ENCODE data around the gene EML5.

Gene EML5

DNA sequence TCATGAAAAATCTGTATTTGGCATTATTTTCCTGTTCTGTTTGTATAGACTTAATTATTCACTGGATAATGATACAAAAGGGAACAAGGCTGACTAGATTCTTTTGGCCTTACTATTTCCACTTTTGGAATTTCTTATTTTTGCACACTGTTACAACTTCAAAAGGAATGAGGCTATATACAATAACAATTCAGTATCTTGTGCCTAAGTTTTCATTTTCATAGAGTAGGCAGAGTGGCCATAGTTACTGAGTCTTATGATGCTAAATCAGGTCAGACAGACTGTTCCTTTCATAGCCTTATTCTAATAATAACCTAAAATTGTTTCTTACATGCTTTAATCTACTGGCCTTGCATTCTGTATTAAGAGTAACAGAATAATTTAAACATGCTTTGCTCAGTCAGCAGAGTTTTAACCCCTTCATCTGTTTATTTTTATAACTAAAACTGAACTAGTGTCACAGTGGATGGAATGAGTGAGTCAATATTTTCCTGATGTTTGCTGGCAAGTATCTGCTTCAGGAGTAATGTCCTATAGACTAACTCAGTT lies 42.2 kb upstream of the EML5 start:
- H3K27ac ChIP-seq, result peak overlapping the region; percentile 45
- TF ChIP-seq, protein P1, sequence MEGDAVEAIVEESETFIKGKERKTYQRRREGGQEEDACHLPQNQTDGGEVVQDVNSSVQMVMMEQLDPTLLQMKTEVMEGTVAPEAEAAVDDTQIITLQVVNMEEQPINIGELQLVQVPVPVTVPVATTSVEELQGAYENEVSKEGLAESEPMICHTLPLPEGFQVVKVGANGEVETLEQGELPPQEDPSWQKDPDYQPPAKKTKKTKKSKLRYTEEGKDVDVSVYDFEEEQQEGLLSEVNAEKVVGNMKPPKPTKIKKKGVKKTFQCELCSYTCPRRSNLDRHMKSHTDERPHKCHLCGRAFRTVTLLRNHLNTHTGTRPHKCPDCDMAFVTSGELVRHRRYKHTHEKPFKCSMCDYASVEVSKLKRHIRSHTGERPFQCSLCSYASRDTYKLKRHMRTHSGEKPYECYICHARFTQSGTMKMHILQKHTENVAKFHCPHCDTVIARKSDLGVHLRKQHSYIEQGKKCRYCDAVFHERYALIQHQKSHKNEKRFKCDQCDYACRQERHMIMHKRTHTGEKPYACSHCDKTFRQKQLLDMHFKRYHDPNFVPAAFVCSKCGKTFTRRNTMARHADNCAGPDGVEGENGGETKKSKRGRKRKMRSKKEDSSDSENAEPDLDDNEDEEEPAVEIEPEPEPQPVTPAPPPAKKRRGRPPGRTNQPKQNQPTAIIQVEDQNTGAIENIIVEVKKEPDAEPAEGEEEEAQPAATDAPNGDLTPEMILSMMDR (conservative IDR thresholded peaks at IDR 0.05), result no peak

DNA sequence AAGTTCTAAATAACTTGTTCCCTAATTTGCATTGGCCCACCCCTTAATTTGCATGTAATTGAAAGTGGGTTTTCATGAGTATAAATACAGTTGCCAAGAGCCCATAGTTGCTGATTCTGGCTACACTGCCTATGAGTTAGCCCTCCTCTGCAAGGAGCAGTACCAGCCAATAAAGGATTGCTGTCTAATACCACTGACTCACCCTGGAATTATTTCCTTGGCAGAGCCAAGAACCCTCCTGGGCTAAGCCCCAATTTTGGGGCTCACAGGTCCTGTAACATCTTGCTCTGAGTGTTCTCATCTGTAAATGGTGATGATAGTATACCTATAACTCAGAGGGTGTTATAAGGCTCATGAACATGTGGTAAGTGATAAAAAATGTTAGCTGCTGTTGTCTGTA lies 38.5 kb upstream of the EML5 start:
- no peak overlapping the region for H3K27ac ChIP-seq
- TF ChIP-seq, protein P1 (conservative IDR thresholded peaks at IDR 0.05), result no peak

DNA sequence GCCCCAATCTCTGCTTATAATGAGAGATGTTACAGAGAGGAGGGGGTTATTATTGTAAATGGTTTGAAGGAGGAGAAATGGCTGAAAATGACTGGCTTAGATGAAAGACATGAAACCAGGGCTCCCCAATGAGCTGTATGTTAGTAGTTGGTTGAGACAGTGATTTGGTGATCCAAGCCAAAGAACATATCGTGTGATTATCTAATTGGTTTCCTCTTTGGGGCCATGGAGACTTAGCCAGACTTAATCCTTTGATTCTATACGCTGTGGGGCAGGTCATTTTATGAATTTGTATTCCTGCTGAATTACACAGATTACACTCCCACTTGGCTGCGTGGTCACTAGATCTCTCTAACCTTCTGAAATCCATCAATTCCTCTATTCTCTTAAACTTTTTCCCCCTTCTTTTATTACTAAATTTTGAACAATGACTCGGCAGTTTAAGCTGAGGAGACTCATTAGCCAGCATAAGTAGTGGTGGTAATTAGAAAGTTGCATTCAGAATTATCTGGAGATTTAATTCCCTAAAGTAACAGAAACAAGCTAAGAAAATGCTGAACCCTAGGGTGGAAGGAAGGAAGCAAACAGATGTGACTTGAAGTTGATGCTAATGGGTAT lies 37.0 kb upstream of the EML5 start:
- peak overlapping the region; percentile 61 for H3K27ac ChIP-seq
- TF ChIP-seq, protein P1 (conservative IDR thresholded peaks at IDR 0.05), result no peak

DNA sequence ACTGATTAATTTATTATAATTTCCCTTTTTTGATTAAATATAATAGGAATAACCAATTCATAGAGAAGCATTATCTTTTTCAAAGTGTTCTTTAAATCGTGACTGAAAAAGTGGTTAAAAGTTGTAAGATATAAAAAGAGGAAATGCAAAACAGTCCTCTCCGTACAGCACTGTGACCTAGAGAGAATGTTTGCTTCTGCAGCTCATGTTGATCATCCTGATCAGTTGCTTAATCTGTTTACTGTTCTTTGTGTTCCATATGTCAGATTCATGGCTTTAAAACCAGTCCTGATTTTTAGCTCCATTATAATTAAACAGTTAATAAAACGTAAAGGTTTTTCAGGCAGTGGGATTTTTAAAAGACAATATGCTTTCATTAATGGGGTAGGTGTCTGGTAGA lies 36.4 kb upstream of the EML5 start:
- TF ChIP-seq, protein P1 (conservative IDR thresholded peaks at IDR 0.05), result no peak
- peak overlapping the region; percentile 61 for H3K27ac ChIP-seq

DNA sequence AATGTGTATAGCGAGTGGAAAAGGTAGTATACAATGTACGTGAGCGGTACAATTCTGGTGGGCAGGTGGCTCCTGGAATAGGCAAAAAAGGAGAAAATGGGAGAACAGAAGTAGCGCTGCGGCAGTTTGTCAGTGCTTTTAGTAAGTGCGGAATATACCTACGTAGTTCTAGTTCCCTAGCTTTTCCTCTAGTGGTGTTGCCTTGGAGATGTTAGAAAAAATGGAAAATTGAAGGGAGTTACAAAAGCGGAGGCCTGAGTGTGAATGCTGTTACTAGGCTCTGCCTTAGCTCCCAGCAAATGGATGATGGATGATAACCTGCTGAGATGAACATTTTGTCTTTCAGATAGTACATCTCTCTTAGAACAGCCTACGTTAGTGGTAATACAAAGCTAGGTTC lies 32.8 kb upstream of the EML5 start:
- peak overlapping the region; percentile 92 for H3K27ac ChIP-seq
- TF ChIP-seq, protein P1 (conservative IDR thresholded peaks at IDR 0.05), result no peak

DNA sequence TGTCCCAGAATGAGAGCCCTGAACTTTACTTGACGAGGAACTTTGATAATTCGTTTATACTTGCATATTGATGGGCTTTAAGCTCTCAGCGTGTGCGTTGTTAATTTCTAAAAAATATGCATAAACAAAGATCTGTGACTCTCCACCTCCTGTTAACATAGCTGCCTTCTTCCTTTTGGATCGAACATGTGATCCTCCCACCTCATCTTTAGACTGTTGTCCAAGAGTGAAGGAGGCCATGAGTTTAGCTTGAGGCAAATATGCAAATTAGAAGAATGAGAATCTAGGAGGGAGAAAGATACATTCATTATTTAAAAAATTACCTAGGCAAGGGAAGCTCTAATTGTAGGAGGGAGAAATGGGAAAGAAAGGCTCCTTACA lies 32.3 kb upstream of the EML5 start:
- TF ChIP-seq, protein P1 (conservative IDR thresholded peaks at IDR 0.05), result no peak
- peak overlapping the region; percentile 92 for H3K27ac ChIP-seq

DNA sequence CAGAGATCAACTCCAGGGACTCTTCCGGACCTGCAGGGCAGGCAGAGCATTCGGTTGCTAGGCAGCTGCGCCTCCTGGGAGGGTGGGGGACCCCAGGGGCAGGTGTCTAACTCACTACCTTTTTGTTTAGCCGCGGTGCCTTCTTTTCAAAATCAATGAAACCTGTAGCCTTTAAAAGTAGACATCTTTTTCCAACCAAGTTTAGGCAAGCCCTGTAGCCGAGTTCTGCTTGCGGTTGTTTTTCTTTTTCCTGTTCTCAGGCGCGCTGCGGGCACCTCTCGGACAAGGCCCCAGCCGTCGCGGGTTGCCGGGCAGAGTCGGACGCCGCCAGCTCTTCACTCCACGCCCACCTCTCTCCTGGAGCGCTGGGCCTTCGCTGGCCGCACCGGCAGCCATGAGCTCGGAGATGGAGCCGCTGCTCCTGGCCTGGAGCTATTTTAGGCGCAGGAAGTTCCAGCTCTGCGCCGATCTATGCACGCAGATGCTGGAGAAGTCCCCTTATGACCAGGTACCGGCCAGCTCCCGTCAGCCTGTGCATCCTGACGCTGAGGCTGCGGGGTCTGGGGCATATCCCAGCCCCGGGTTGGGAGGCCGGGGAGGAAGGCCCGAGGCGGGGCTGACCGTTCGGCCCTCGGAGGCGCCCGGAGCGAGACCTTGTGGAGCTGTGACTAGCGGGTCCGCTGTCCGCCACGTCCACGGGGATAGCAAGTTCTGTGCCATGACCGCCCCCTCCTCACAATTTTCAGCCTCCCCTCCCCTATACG lies 31.7 kb upstream of the EML5 start, which contains the start of gene TTC8:
Gene TTC8 (plus strand): TSS at position 338 of the 764 bp plus-strand sequence. CDS start 57 bp downstream, at position 395.
- peak within 1 kb of the TSS; percentile 92 for H3K27ac ChIP-seq
- TF ChIP-seq, protein P1 (conservative IDR thresholded peaks at IDR 0.05), result no peak
